Sigmoid colon (tissue), 7 donors: ENCODE results near the gene CD300A. TPM values are rescaled to one million over a fixed set of nuclear protein-coding genes. Genes with fewer than 3 reads are reported as not detected.

ENCODE experiments used
- DNase-seq: peaks from one replicate; pipeline ENCODE4 v3.0.0-alpha.2; 2019
- H3K27ac ChIP-seq, 4 donors: fragments of 200-600 bp; sonication (generic); one replicate each; pipeline ENCODE4 v1.5.1; 2016 to 2019; ENCODE audit warnings: mild to moderate bottlenecking in 1 of 4
- H3K27me3 ChIP-seq, 3 donors: fragments of 200-600 bp; sonication (generic); one replicate each; pipeline ENCODE4 v1.5.1; 2019; ENCODE audit warnings: mild to moderate bottlenecking in 1 of 3
- H3K36me3 ChIP-seq, 4 donors: fragments of 200-600 bp; sonication (generic); one replicate each; pipeline ENCODE4 v1.5.1; 2016 to 2019
- H3K4me1 ChIP-seq, 4 donors: fragments of 200-600 bp; sonication (generic); one replicate each; pipeline ENCODE4 v1.5.1; 2017 to 2019
- H3K4me3 ChIP-seq, 4 donors: fragments of 200-600 bp; sonication (generic); one replicate each; pipeline ENCODE4 v1.5.1; 2017 to 2019; ENCODE audit warnings: mild to moderate bottlenecking in 2 of 4, moderate library complexity in 1 of 4
- H3K9me3 ChIP-seq, 4 donors: fragments of 200-600 bp in 3 of 4; sonication (generic) in 3 of 4; one replicate each; pipeline versions ENCODE4 v1.5.1 to v1.6.1; 2013 to 2019
- CTCF ChIP-seq, 4 experiments: fragments of 450-650 bp in 3 of 4; fragments of 200-600 bp in 1 of 4; IDR thresholded peaks; one replicate each; pipeline ENCODE4 v1.5.1; 2016 to 2019; ENCODE audit warnings: antibody characterized with exemption in 4 of 4, mild to moderate bottlenecking in 3 of 4, moderate library complexity in 2 of 4
- EP300 ChIP-seq, 4 donors: sonication (generic); formaldehyde crosslinking; IDR thresholded peaks; one replicate each; pipeline ENCODE4 v1.6.1; 2017; ENCODE audit warnings: antibody characterized with exemption in 4 of 4
- POLR2A ChIP-seq, 2 donors: fragments of 450-650 bp; IDR thresholded peaks; one replicate each; pipeline ENCODE4 v1.6.1; 2016; ENCODE audit warnings: antibody characterized with exemption in 2 of 2, mild to moderate bottlenecking in 2 of 2, moderate library complexity in 2 of 2
- POLR2AphosphoS5 ChIP-seq, 4 donors: sonication (generic); formaldehyde crosslinking; IDR thresholded peaks; one replicate each; pipeline ENCODE4 v1.6.1; 2017; ENCODE audit warnings: antibody characterized with exemption in 4 of 4
- WGBS, 2 donors: extraction: QIAGEN DNeasy Blood & Tissue Kit; methylation state at CpG; one replicate each; pipeline ENCODE4 v1.1.7; 2013; 5-methylcytosine and 5-hydroxymethylcytosine counted together
- intact Hi-C: fragments of 100-400 bp; cut with DNase I; formaldehyde crosslinking; loops from one replicate; pipeline ENCODE4 v1.15.1; 2023
- polyA plus RNA-seq, 3 donors: library from polyadenylated mRNA; stranded (reverse); fragments of 200-250 nt; gene quantifications; one replicate each; pipeline ENCODE4 v1.2.3, GENCODE V29; 2013
- total RNA-seq, 4 donors: library from RNA; depleted of rRNA; stranded (reverse); fragments of >200 nt; gene quantifications; one replicate each; pipeline ENCODE4 v1.1.0, GENCODE V29; 2016
- donor health status: healthy with polysubstance abuse.
- donor health status: Bipolar disorder and iron deficiency.
- donor health status: healthy.

Gene CD300A
- total and polyA plus RNA-seq, 7 donors, result 2.9 to 33.5 (median 4.8) TPM

- no peaks in the 10 kb centered on the region for H3K36me3 ChIP-seq
- H3K27me3 ChIP-seq, result no peaks in the 10 kb centered on the region
- whole genome bisulfite sequencing, 2 donors, result 77 to 86% methylated on average over 10 of the region's 10 CpGs
- no peaks in the 10 kb centered on the region for H3K4me1 ChIP-seq
- H3K4me3 ChIP-seq, result no peak overlapping the region
- H3K27ac ChIP-seq, result peak overlapping the region in 1 of 4 donors; percentile 62
- intact Hi-C loops, result no loop called here
- H3K9me3 ChIP-seq, result peaks cover 0 to 6% (median 0%) of the 10 kb centered on the region in 4 donors
- DNase-seq, result no peak
- no peak for TF ChIP-seq EP300 (IDR thresholded peaks at IDR 0.05)
- no peak for TF ChIP-seq POLR2AphosphoS5 (IDR thresholded peaks at IDR 0.05)
- no peak for TF ChIP-seq CTCF (IDR thresholded peaks at IDR 0.05)
- no peak for TF ChIP-seq POLR2A (IDR thresholded peaks at IDR 0.05)
Observed at GRCh38 chr17:74522381-74523105, 56.1 kb downstream of the CD300A start.

- Histone ChIP-seq H3K27ac (no peak overlapping the region), H3K4me3 (no peak overlapping the region), H3K36me3 (no peaks in the 10 kb centered on the region), H3K4me1 (no peaks in the 10 kb centered on the region), H3K9me3 (peaks cover 0 to 6% (median 0%) of the 10 kb centered on the region in 4 donors), H3K27me3 (no peaks in the 10 kb centered on the region)
- TF ChIP-seq EP300 (IDR thresholded peaks at IDR 0.05) (no peak), POLR2AphosphoS5 (IDR thresholded peaks at IDR 0.05) (no peak), CTCF (IDR thresholded peaks at IDR 0.05) (no peak), POLR2A (IDR thresholded peaks at IDR 0.05) (no peak)
- 83 to 92% methylated on average over 3 of the region's 3 CpGs for WGBS, 2 donors
- no peak for DNase-seq
- intact Hi-C loops, result no loop called here
Observed at GRCh38 chr17:74523308-74523707, 56.9 kb downstream of the CD300A start.

- no peak overlapping the region for H3K4me3 ChIP-seq
- H3K4me1 ChIP-seq, result no peaks in the 10 kb centered on the region
- peaks cover 0 to 6% (median 0%) of the 10 kb centered on the region in 4 donors for H3K9me3 ChIP-seq
- no peaks in the 10 kb centered on the region for H3K27me3 ChIP-seq
- H3K36me3 ChIP-seq, result no peaks in the 10 kb centered on the region
- no peak for TF ChIP-seq EP300 (IDR thresholded peaks at IDR 0.05)
- no peak for TF ChIP-seq CTCF (IDR thresholded peaks at IDR 0.05)
- TF ChIP-seq POLR2AphosphoS5 (IDR thresholded peaks at IDR 0.05), result no peak
- no peak for TF ChIP-seq POLR2A (IDR thresholded peaks at IDR 0.05)
- peak; percentile 43 for DNase-seq
- no peak overlapping the region for H3K27ac ChIP-seq
- 83 to 87% methylated on average over 11 of the region's 11 CpGs for WGBS, 2 donors
- intact Hi-C loops, result no loop called here
Observed at GRCh38 chr17:74524653-74525464, 58.4 kb downstream of the CD300A start.

- Histone ChIP-seq H3K4me1 (no peaks in the 10 kb centered on the region), H3K9me3 (peaks cover 0 to 6% (median 0%) of the 10 kb centered on the region in 4 donors), H3K27ac (no peak overlapping the region), H3K36me3 (no peaks in the 10 kb centered on the region), H3K27me3 (no peaks in the 10 kb centered on the region), H3K4me3 (no peak overlapping the region)
- intact Hi-C loops, result no loop called here
- no peak for DNase-seq
- WGBS, 2 donors, result 88 to 100% methylated on average over 1 of the region's 1 CpG
- TF ChIP-seq POLR2A (IDR thresholded peaks at IDR 0.05) (no peak), POLR2AphosphoS5 (IDR thresholded peaks at IDR 0.05) (no peak), EP300 (IDR thresholded peaks at IDR 0.05) (no peak), CTCF (IDR thresholded peaks at IDR 0.05) (no peak)
Observed at GRCh38 chr17:74525465-74525725, 59.0 kb downstream of the CD300A start.
